ENCODE results near the gene TGFBR1. TPM values are rescaled to one million over a fixed set of nuclear protein-coding genes. Genes with fewer than 3 reads are reported as not detected.
A peak's percentile ranks its signal among the peaks of the same experiment; 100 is the strongest.

The TGFBR1 gene
- total and polyA plus RNA-seq, 3 donors from 2014 or later = 20.9 to 30.8 (median 28.7) TPM

DNA sequence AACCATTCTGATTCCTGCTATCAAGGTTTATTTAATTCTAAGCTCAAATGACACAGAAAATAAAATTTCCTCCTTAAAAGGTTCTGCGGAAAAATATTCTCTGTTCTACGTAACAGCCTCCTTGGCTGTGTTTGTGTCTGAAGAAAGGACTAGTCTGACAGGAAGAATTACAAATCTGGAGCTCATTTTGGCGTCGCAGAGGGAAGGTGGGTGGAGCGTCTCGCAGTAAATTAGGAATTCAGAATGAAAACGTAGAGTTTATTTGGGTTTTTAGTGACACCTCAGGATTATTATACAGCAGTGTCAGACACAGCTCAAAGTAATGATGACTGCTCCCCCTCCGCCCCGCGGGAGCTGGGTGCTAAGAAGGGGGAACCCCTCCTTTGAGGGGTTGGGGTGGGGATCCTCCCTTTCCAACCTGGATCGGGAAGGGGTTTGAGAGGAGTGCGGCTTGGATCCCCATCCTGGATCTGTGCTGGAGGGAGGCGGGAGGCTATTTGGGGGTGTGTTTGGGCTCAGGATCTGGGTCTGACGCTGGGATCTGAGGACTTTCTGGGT, 933 bp upstream of the TGFBR1 start:
- H3K4me1 ChIP-seq = peaks cover 15% of the 10 kb centered on the region

DNA sequence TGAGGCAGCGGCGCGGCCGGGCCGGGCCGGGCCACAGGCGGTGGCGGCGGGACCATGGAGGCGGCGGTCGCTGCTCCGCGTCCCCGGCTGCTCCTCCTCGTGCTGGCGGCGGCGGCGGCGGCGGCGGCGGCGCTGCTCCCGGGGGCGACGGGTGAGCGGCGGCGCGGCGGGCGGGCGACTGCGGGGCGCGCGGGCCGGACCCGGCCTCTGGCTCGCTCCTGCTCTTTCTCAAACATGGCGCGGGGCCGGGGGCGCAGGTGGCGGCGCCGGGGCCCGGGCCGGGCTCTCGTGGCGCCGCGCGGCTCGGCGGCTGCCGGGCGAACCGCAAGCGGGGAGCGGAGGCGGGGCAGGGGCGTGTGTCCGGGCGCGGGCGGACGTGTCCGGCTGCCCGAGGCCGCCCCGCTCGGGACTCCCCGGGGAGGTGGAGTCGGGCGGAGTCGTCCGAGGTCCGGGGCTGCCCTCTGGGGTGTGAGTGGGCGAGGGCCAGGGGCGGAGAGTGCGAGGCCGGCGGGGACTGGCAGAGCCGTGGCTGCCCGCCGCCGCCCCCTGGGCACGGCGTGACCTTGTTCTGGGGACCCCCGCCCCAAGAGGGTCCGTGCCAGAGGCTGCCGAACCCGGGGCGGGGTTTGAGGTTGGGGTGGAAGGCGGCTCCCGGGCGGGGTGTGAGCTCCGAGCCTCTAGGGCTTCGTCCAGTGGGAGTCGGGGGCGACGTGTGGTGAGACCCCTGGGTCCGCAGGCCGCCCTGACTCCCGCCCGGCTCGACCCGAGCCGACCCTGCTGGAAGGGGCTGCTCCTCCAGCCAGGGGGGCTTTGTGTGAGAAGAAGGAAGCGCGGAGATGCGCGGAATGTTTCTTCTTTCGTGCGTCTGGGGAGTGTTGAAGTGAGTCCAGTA, 485 bp downstream of the TGFBR1 start:
- 0 to 2% methylated on average over 11 to 90 of the region's 118 CpGs for WGBS, 2 donors
- H3K4me3 ChIP-seq = peak overlapping the region; percentile 73 to 79
- no peaks in the 10 kb centered on the region for H3K27me3 ChIP-seq
- TF ChIP-seq, protein P1, sequence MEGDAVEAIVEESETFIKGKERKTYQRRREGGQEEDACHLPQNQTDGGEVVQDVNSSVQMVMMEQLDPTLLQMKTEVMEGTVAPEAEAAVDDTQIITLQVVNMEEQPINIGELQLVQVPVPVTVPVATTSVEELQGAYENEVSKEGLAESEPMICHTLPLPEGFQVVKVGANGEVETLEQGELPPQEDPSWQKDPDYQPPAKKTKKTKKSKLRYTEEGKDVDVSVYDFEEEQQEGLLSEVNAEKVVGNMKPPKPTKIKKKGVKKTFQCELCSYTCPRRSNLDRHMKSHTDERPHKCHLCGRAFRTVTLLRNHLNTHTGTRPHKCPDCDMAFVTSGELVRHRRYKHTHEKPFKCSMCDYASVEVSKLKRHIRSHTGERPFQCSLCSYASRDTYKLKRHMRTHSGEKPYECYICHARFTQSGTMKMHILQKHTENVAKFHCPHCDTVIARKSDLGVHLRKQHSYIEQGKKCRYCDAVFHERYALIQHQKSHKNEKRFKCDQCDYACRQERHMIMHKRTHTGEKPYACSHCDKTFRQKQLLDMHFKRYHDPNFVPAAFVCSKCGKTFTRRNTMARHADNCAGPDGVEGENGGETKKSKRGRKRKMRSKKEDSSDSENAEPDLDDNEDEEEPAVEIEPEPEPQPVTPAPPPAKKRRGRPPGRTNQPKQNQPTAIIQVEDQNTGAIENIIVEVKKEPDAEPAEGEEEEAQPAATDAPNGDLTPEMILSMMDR (IDR thresholded peaks at IDR 0.05) = no peak
- no peak for TF ChIP-seq POLR2A (IDR thresholded peaks at IDR 0.05)
- peaks cover 15% of the 10 kb centered on the region for H3K4me1 ChIP-seq
- no peaks in the 10 kb centered on the region for H3K36me3 ChIP-seq (ENCODE audit: low read depth, missing control alignments)
- intact Hi-C loops (cut with DNase I; ENCODE audit: low total_unique reads) = no loop called here
- DNase-seq = peak; percentile 72
- H3K27ac ChIP-seq = peak overlapping the region; percentile 70 to 94
- H3K9me3 ChIP-seq = no peaks in the 10 kb centered on the region

More for the DNA sequence above, 933 bp upstream of the TGFBR1 start:
- no peaks in the 10 kb centered on the region for H3K36me3 ChIP-seq (ENCODE audit: low read depth, missing control alignments)
- H3K4me3 ChIP-seq = peak overlapping the region; percentile 69 to 79
- no peaks in the 10 kb centered on the region for H3K9me3 ChIP-seq
- intact Hi-C loops (cut with DNase I; ENCODE audit: low total_unique reads) = no loop called here
- whole genome bisulfite sequencing, 2 donors = 5 to 6% methylated on average over 14 of the region's 14 CpGs
- H3K27me3 ChIP-seq = no peaks in the 10 kb centered on the region
- peak overlapping the region; percentile 72 to 94 for H3K27ac ChIP-seq
- DNase-seq = peak; percentile 19
- TF ChIP-seq POLR2A (IDR thresholded peaks at IDR 0.05) = no peak
- TF ChIP-seq, protein P1 (IDR thresholded peaks at IDR 0.05) = no peak

DNA sequence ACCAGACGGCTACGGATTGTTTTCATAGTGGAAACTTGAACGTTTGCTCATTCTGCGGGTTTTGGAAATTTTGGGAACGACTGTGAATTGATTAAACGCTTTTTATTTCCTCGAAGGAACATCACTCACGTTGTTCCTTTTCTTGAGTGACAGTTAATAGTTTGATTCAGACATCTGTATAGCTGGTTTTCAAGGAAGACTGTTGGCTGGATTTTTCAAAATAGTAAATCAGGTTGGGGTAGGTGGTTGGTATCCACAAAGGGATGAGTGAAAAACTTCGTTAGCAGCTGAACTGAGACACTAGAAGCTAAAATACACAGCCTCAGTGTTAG, 1.1 kb downstream of the TGFBR1 start:
- Histone ChIP-seq H3K27ac (peak overlapping the region; percentile 70 to 94), H3K36me3 (ENCODE audit: low read depth, missing control alignments) (no peaks in the 10 kb centered on the region), H3K4me1 (peaks cover 15% of the 10 kb centered on the region), H3K9me3 (no peaks in the 10 kb centered on the region), H3K27me3 (no peaks in the 10 kb centered on the region), H3K4me3 (peak overlapping the region; percentile 73 to 79)
- WGBS, 2 donors = 2% methylated on average over 9 of the region's 9 CpGs
- intact Hi-C loops (cut with DNase I; ENCODE audit: low total_unique reads) = no loop called here
- no peak for DNase-seq
- no peak for TF ChIP-seq POLR2A (IDR thresholded peaks at IDR 0.05)
- TF ChIP-seq, protein P1 (IDR thresholded peaks at IDR 0.05) = no peak

- H3K4me3 ChIP-seq = no peak overlapping the region
- TF ChIP-seq, protein P1 (IDR thresholded peaks at IDR 0.05) = no peak
- TF ChIP-seq POLR2A (IDR thresholded peaks at IDR 0.05) = no peak
- H3K4me1 ChIP-seq = peaks cover 15% of the 10 kb centered on the region
Observed at GRCh38 chr9:99107421-99107820, 2.5 kb downstream of the TGFBR1 start.

More at GRCh38 chr9:99107421-99107820, 2.5 kb downstream of the TGFBR1 start:
- Histone ChIP-seq H3K9me3 (no peaks in the 10 kb centered on the region), H3K27ac (no peak overlapping the region), H3K36me3 (ENCODE audit: low read depth, missing control alignments) (no peaks in the 10 kb centered on the region), H3K27me3 (no peaks in the 10 kb centered on the region)
- 25% methylated on average over 3 of the region's 3 CpGs for WGBS, 2 donors
- intact Hi-C loops (cut with DNase I; ENCODE audit: low total_unique reads) = no loop called here
- DNase-seq = no peak
